Stimulated activated CD4-positive, alpha-beta T cell treated with anti-CD3 and anti-CD28 coated beads, Interleukin-2, amount 100 ng/mL, for 48 hours (primary cell): ENCODE data around the gene LPIN3.

ENCODE experiments used
- DNase-seq, 2 donors: peaks; one replicate each; pipeline ENCODE4 v3.0.0-alpha.2; 2020

Gene LPIN3

GRCh38 chr20:41394931-41395666 is 54.5 kb downstream of the LPIN3 start:
- DNase-seq = no peak

- no peak for DNase-seq
Observed at GRCh38 chr20:41395667-41396664, 55.3 kb downstream of the LPIN3 start.

GRCh38 chr20:41398408-41398807 is 57.8 kb downstream of the LPIN3 start:
- no peak for DNase-seq

GRCh38 chr20:41403604-41404003 is 63.0 kb downstream of the LPIN3 start:
- no peak for DNase-seq

- DNase-seq = no peak
Observed at GRCh38 chr20:41405436-41405835, 64.8 kb downstream of the LPIN3 start.

- no peak for DNase-seq
Observed at GRCh38 chr20:41406353-41406752, 65.7 kb downstream of the LPIN3 start.

- DNase-seq = no peak
Observed at GRCh38 chr20:41406896-41407444, 66.3 kb downstream of the LPIN3 start.

- DNase-seq = no peak
Observed at GRCh38 chr20:41407607-41408006, 67.0 kb downstream of the LPIN3 start.

- no peak for DNase-seq
Observed at GRCh38 chr20:41408156-41408794, 67.7 kb downstream of the LPIN3 start.

GRCh38 chr20:41408986-41409385 is 68.4 kb downstream of the LPIN3 start:
- DNase-seq = no peak
